Esophagus squamous epithelium (tissue), 5 donors: ENCODE measurements around the gene MOK. TPM values are rescaled to one million over a fixed set of nuclear protein-coding genes. Genes with fewer than 3 reads are reported as not detected.
A peak's percentile ranks its signal among the peaks of the same experiment; 100 is the strongest.
"Not testable (repeated sequence)": the region's sequence is repeated elsewhere in the genome, so short reads cannot be mapped to it uniquely, and the experiment has no call there.

Experiments used
- DNase-seq: peaks from one replicate; lab custom pipeline; 2025; lab: John Stamatoyannopoulos, UW
- H3K27ac ChIP-seq, 4 donors: fragments of 200-600 bp; sonication (generic); one replicate each; pipeline ENCODE4 v1.5.1; 2016 to 2019; ENCODE audit warnings: mild to moderate bottlenecking in 1 of 4
- H3K27me3 ChIP-seq, 4 donors: fragments of 200-600 bp; sonication (generic); 1 replicate in 3 of 4; 2 replicates in 1 of 4; pipeline versions ENCODE4 v1.5.1 to v1.6.0; 2017 to 2021; ENCODE audit warnings: antibody characterized with exemption in 1 of 4
- H3K36me3 ChIP-seq, 3 donors: fragments of 200-600 bp; sonication (generic); one replicate each; pipeline ENCODE4 v1.5.1; 2016 to 2019
- H3K4me1 ChIP-seq, 3 donors: fragments of 200-600 bp; sonication (generic); one replicate each; pipeline ENCODE4 v1.5.1; 2017 to 2019
- H3K4me3 ChIP-seq, 4 donors: fragments of 200-600 bp; sonication (generic); 1 replicate in 3 of 4; 2 replicates in 1 of 4; pipeline ENCODE4 v1.5.1; 2016 to 2019; ENCODE audit warnings: mild to moderate bottlenecking in 2 of 4, moderate library complexity in 1 of 4
- H3K9me3 ChIP-seq, 3 donors: fragments of 200-600 bp; sonication (generic); one replicate each; pipeline ENCODE4 v1.5.1; 2016 to 2019
- CTCF ChIP-seq, 6 experiments: fragments of 450-650 bp in 4 of 6; fragments of 200-600 bp in 2 of 6; sonication (generic) in 2 of 6; IDR thresholded peaks; one replicate each; pipeline ENCODE4 v1.5.1; 2016 to 2019; ENCODE audit warnings: antibody characterized with exemption in 6 of 6, mild to moderate bottlenecking in 4 of 6, moderate library complexity in 4 of 6
- POLR2A ChIP-seq, 4 donors: fragments of 450-650 bp; IDR thresholded peaks; one replicate each; pipeline ENCODE4 v1.6.1; 2017; ENCODE audit warnings: antibody characterized with exemption in 4 of 4, mild to moderate bottlenecking in 4 of 4, moderate library complexity in 3 of 4
- WGBS, 2 donors: methylation state at CpG; one replicate each; pipeline ENCODE4 v1.1.5; 2018; 5-methylcytosine and 5-hydroxymethylcytosine counted together
- intact Hi-C: fragments of 100-400 bp; cut with DNase I; formaldehyde crosslinking; loops from one replicate; pipeline ENCODE4 v1.15.0; 2022
- total RNA-seq, 4 donors: library from RNA; depleted of rRNA; stranded (reverse); fragments of >200 nt; gene quantifications; one replicate each; pipeline ENCODE4 v1.1.0, GENCODE V29; 2016
- donor health status: DM: yes; HTN: yes; CAD: no.

Gene MOK
- total RNA-seq, 4 donors from 2014 or later: 6.2 to 8.3 (median 6.4) TPM

DNA sequence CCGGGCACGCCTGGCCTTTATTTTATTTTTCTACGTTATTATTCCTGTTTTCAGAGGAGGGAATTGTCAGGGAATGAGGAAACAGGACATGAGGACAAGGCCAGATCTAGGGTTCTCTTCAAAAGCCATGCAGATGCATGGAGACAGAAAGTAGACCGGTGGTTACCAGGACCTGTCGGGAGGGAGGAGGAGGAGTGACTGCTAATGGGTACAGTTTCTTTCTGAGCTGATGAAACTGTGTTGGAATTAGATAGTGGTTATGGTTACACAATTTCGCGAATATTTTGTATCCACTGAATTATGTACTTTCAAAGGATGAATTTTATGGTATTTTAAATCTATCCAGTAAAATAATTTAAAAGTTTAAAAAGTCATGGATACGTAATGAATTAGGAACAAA lies 25.8 kb upstream of the MOK start:
- WGBS, 2 donors: 92% methylated on average over 8 of the region's 8 CpGs
- intact Hi-C loops: loop anchor here (10.0 kb wide), 1 partner anchor 174 kb away; the partner anchor contains the start of gene ANKRD9
- peaks cover 0 to 3% (median 0%) of the 10 kb centered on the region in 3 donors for H3K4me1 ChIP-seq
- H3K27me3 ChIP-seq: no peaks in the 10 kb centered on the region
- H3K4me3 ChIP-seq: no peak overlapping the region
- H3K27ac ChIP-seq: no peak overlapping the region
- peaks cover 0 to 59% (median 0%) of the 10 kb centered on the region in 3 donors for H3K36me3 ChIP-seq
- no peak for DNase-seq
- H3K9me3 ChIP-seq: no peaks in the 10 kb centered on the region
- no peak for TF ChIP-seq CTCF (IDR thresholded peaks at IDR 0.05)
- TF ChIP-seq POLR2A (IDR thresholded peaks at IDR 0.05): no peak

DNA sequence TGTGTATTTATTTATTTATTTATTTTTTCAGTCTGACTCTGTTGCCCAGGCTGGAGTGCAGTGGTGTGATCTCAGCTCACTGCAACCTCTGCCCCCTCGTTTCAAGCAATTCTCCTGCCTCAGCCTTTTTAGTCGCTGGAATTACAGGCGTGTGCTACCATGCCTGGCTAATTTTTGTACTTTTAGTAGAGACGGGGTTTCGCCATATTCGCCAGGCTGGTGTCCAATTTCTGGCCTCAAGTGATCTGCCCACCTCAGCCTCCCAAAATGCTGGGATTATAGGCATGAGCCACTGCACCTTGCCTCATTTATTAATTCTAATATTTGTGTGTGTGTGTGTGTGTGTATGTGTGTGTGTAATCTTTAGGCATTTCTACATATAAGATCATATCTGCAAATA lies 24.4 kb upstream of the MOK start:
- H3K27me3 ChIP-seq, H3K4me1 ChIP-seq, H3K4me3 ChIP-seq, intact Hi-C loops, DNase-seq, H3K27ac ChIP-seq, H3K9me3 ChIP-seq: not testable (repeated sequence)
- WGBS, 2 donors: 79 to 83% methylated on average over 6 of the region's 6 CpGs
- peaks cover 0 to 50% (median 0%) of the 10 kb centered on the region in 3 donors for H3K36me3 ChIP-seq

- no peak for DNase-seq
These were observed 21.6 kb upstream of the MOK start for GRCh38 chr14:102326583-102326982.

DNA sequence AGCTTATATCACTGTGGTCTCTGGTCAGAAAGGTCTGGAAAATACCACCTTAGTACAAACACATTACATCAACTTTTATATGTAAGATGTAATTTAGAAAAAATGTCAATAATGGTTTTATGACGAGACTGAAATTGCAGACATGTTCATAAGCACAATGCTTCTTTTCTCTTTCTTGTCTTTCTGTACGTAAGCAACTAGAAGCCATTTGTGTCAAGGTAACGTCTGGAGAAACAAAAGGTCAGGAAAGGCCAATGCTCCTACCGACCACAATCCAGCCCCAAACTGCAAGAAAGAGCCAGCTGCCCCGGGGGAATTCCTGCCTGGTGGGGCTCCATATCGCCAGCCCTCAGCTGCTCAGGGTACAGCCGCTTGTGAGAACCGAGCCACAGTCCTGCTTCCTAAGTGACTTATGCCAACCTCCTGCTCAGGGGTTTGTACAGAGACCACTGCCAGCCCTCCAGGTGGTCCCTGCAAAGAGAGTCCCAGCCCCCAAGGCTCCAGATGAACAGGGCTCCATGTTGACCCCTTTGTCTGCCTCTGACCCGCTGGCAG lies 20.9 kb upstream of the MOK start:
- Histone ChIP-seq H3K4me1 (peaks cover 0 to 18% (median under 1%) of the 10 kb centered on the region in 3 donors), H3K4me3 (no peak overlapping the region), H3K9me3 (no peaks in the 10 kb centered on the region), H3K36me3 (peaks cover 0 to 17% (median 0%) of the 10 kb centered on the region in 3 donors), H3K27me3 (no peaks in the 10 kb centered on the region), H3K27ac (no peak overlapping the region)
- 81% methylated on average over 7 to 9 of the region's 9 CpGs for WGBS, 2 donors
- intact Hi-C loops: no loop called here
- TF ChIP-seq POLR2A (IDR thresholded peaks at IDR 0.05): no peak
- TF ChIP-seq CTCF (IDR thresholded peaks at IDR 0.05): no peak
- no peak for DNase-seq

More at GRCh38 chr14:102326583-102326982, 21.6 kb upstream of the MOK start:
- intact Hi-C loops: no loop called here
- no peaks in the 10 kb centered on the region for H3K9me3 ChIP-seq
- H3K27ac ChIP-seq: no peak overlapping the region
- WGBS, 2 donors: 90 to 96% methylated on average over 9 of the region's 14 CpGs
- H3K4me1 ChIP-seq: peaks cover 0 to 11% (median 0%) of the 10 kb centered on the region in 3 donors
- peaks cover 0 to 22% (median 0%) of the 10 kb centered on the region in 3 donors for H3K36me3 ChIP-seq
- H3K4me3 ChIP-seq: no peak overlapping the region
- TF ChIP-seq POLR2A (IDR thresholded peaks at IDR 0.05) (no peak), CTCF (IDR thresholded peaks at IDR 0.05) (no peak)
- H3K27me3 ChIP-seq: no peaks in the 10 kb centered on the region

GRCh38 chr14:102323102-102323501 lies 18.1 kb upstream of the MOK start:
- DNase-seq: no peak
- Histone ChIP-seq H3K4me3 (no peak overlapping the region), H3K4me1 (peaks cover 5 to 39% (median 8%) of the 10 kb centered on the region in 3 donors), H3K27me3 (no peaks in the 10 kb centered on the region), H3K9me3 (no peaks in the 10 kb centered on the region), H3K36me3 (peaks cover 0 to 17% (median 0%) of the 10 kb centered on the region in 3 donors), H3K27ac (peak overlapping the region in 3 of 4 donors; percentile 61 to 67 (median 67))
- intact Hi-C loops: no loop called here
- TF ChIP-seq CTCF (IDR thresholded peaks at IDR 0.05) (peak in 5 of 6 experiments; percentile 13 to 61 (median 37)), POLR2A (IDR thresholded peaks at IDR 0.05) (no peak)
- 33% methylated on average over 7 to 8 of the region's 8 CpGs for WGBS, 2 donors
